Sigmoid colon (tissue), 4 donors: ENCODE results near the gene SFXN5.

Experiments
- CTCF ChIP-seq, 4 experiments: fragments of 450-650 bp in 3 of 4; fragments of 200-600 bp in 1 of 4; IDR thresholded peaks; one replicate each; pipeline ENCODE4 v1.5.1; 2016 to 2019; ENCODE audit warnings: antibody characterized with exemption in 4 of 4, mild to moderate bottlenecking in 3 of 4, moderate library complexity in 2 of 4
- EP300 ChIP-seq, 4 donors: sonication (generic); formaldehyde crosslinking; IDR thresholded peaks; one replicate each; pipeline ENCODE4 v1.6.1; 2017; ENCODE audit warnings: antibody characterized with exemption in 4 of 4

GRCh38 chr2:73091696-73092095 lies 20.2 kb upstream of the SFXN5 start:
- no peak for TF ChIP-seq CTCF (IDR thresholded peaks at IDR 0.05)
- TF ChIP-seq EP300 (IDR thresholded peaks at IDR 0.05), result no peak
